MM.1S (cell line): ENCODE results near the gene PON2.

ENCODE experiments used
- DNase-seq: peaks from one replicate; pipeline ENCODE4 v3.0.0-alpha.2; 2015
- H2AFZ ChIP-seq: fragments of 300-600 bp; sonication (generic); 2 replicates; pipeline ENCODE4 v1.6.0; 2016; ENCODE audit warnings: antibody characterized with exemption, low read length
- H3F3A ChIP-seq: fragments of 300-600 bp; sonication (generic); 2 replicates; pipeline ENCODE4 v1.6.1; 2016; ENCODE audit warnings: mild to moderate bottlenecking, antibody characterized with exemption, low read length, moderate library complexity, mixed read lengths; ENCODE audit not compliant: insufficient read depth
- H3K27ac ChIP-seq: fragments of 300-600 bp; sonication (generic); 2 replicates; pipeline ENCODE4 v1.5.1; 2016; ENCODE audit warnings: mild to moderate bottlenecking, low read length
- H3K27me3 ChIP-seq: fragments of 300-600 bp; sonication (generic); replicated peaks from 2 replicates; pipeline ENCODE4 v1.6.0; 2016; ENCODE audit warnings: low read length; ENCODE audit not compliant: insufficient read depth
- H3K36me3 ChIP-seq: fragments of 300-600 bp; sonication (generic); replicated peaks from 2 replicates; pipeline ENCODE4 v1.6.1; 2016; ENCODE audit warnings: mild to moderate bottlenecking, low read length, mixed read lengths; ENCODE audit not compliant: insufficient read depth
- H3K4me1 ChIP-seq: fragments of 300-600 bp; sonication (generic); 2 replicates; pipeline ENCODE4 v1.6.1; 2016; ENCODE audit warnings: low read length, mixed read lengths
- H3K4me2 ChIP-seq: fragments of 300-600 bp; sonication (generic); 2 replicates; pipeline ENCODE4 v1.6.0; 2016; ENCODE audit warnings: low read depth, low read length
- H3K4me3 ChIP-seq: fragments of 300-600 bp; sonication (generic); 2 replicates; pipeline ENCODE4 v1.5.1; 2016; ENCODE audit warnings: low read length, mixed read lengths
- H3K79me2 ChIP-seq: fragments of 300-600 bp; sonication (generic); 2 replicates; pipeline ENCODE4 v1.6.1; 2016; ENCODE audit warnings: mixed run types, low read length, mixed read lengths
- H3K9ac ChIP-seq: fragments of 300-600 bp; sonication (generic); 2 replicates; pipeline ENCODE4 v1.6.1; 2016; ENCODE audit warnings: low read length, mixed read lengths
- H3K9me2 ChIP-seq: fragments of 300-600 bp; sonication (generic); replicated peaks from 2 replicates; pipeline ENCODE4 v1.6.1; 2016; ENCODE audit warnings: mild to moderate bottlenecking, low read length, mixed read lengths; ENCODE audit not compliant: insufficient read depth
- H3K9me3 ChIP-seq: fragments of 300-600 bp; sonication (generic); replicated peaks from 2 replicates; pipeline ENCODE4 v1.6.1; 2016; ENCODE audit warnings: mild to moderate bottlenecking, low read length, mixed read lengths; ENCODE audit not compliant: insufficient read depth
- H4K20me1 ChIP-seq: fragments of 300-600 bp; sonication (generic); 2 replicates; pipeline ENCODE4 v1.6.1; 2016; ENCODE audit warnings: mild to moderate bottlenecking, low read length, moderate library complexity, mixed read lengths; ENCODE audit not compliant: insufficient read depth
- EZH2 ChIP-seq: fragments of 300-600 bp; sonication (generic); optimal IDR thresholded peaks from 2 replicates; pipeline ENCODE3; 2017; ENCODE audit warnings: low read depth, mild to moderate bottlenecking, antibody characterized with exemption, low read length, mixed read lengths
- EZH2phosphoT487 ChIP-seq: fragments of 300-600 bp; sonication (generic); IDR thresholded peaks from 2 replicates; pipeline ENCODE4 v1.6.1; 2018; ENCODE audit warnings: antibody characterized with exemption, low read length
- TF ChIP-seq, protein P1 (sequence below): fragments of 300-600 bp; sonication (generic); IDR thresholded peaks from 2 replicates; pipeline ENCODE4 v1.5.1; 2016; ENCODE audit warnings: antibody characterized with exemption, low read length, mixed read lengths

The PON2 gene

DNA sequence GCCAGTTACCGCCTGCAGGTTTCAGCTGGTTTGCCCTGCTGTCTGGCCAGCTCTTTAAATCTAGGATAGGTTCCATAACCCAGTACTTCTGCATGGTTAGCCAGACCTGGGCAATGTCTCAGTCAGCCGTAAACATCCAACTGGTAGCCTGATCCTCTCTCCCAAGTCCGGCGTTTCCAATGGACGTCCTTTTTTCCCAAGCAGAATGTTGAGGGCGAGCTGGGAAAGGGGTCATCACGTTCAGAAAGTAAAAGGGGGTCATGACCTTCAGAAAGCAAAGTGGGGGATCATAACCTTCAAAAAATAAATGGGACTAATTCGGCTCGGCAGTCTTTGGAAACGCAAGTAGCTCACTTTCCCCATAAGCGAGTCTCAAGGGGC lies 39.1 kb downstream of the PON2 start:
- H3F3A ChIP-seq = no peaks in the 10 kb centered on the region
- no peaks in the 10 kb centered on the region for H4K20me1 ChIP-seq
- DNase-seq = no peak
- no peak overlapping the region for H2AFZ ChIP-seq
- H3K36me3 ChIP-seq = no peaks in the 10 kb centered on the region
- no peak overlapping the region for H3K4me3 ChIP-seq
- no peak overlapping the region for H3K9ac ChIP-seq
- no peak overlapping the region for H3K4me2 ChIP-seq
- H3K4me1 ChIP-seq = no peaks in the 10 kb centered on the region
- no peaks in the 10 kb centered on the region for H3K9me3 ChIP-seq
- H3K27ac ChIP-seq = no peak overlapping the region
- no peaks in the 10 kb centered on the region for H3K9me2 ChIP-seq
- no peaks in the 10 kb centered on the region for H3K27me3 ChIP-seq
- TF ChIP-seq, protein P1, sequence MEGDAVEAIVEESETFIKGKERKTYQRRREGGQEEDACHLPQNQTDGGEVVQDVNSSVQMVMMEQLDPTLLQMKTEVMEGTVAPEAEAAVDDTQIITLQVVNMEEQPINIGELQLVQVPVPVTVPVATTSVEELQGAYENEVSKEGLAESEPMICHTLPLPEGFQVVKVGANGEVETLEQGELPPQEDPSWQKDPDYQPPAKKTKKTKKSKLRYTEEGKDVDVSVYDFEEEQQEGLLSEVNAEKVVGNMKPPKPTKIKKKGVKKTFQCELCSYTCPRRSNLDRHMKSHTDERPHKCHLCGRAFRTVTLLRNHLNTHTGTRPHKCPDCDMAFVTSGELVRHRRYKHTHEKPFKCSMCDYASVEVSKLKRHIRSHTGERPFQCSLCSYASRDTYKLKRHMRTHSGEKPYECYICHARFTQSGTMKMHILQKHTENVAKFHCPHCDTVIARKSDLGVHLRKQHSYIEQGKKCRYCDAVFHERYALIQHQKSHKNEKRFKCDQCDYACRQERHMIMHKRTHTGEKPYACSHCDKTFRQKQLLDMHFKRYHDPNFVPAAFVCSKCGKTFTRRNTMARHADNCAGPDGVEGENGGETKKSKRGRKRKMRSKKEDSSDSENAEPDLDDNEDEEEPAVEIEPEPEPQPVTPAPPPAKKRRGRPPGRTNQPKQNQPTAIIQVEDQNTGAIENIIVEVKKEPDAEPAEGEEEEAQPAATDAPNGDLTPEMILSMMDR = no peak
- TF ChIP-seq EZH2phosphoT487 = no peak
- TF ChIP-seq EZH2 = no peak
- no peaks in the 10 kb centered on the region for H3K79me2 ChIP-seq

DNA sequence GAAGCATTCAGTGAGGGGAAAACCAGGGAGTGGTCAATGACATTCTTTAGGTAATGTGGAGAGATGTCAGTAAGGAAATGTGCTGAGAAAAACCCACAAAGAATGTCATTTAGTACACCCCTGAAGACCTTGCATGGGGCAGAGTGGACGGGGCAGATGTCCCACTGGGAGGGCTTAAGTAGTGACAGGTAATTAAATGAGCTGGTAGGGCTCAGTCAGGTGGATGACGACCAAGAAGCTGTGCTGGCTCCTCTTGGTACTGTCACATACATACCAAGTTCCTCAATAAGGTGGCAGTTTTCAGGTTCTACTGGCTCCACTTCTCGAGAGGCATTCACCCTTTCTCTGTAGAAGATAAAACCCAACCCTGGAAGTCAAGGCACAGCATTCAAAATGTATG lies 40.5 kb downstream of the PON2 start:
- Histone ChIP-seq H2AFZ (no peak overlapping the region), H3K79me2 (no peaks in the 10 kb centered on the region), H3K9ac (no peak overlapping the region), H3K36me3 (no peaks in the 10 kb centered on the region), H3K27me3 (no peaks in the 10 kb centered on the region), H3K9me2 (no peaks in the 10 kb centered on the region), H3K4me3 (no peak overlapping the region), H3K4me2 (no peak overlapping the region), H3K9me3 (no peaks in the 10 kb centered on the region), H3K4me1 (no peaks in the 10 kb centered on the region), H3F3A (no peaks in the 10 kb centered on the region), H4K20me1 (no peaks in the 10 kb centered on the region), H3K27ac (no peak overlapping the region)
- no peak for TF ChIP-seq EZH2
- no peak for TF ChIP-seq EZH2phosphoT487
- TF ChIP-seq, protein P1 = no peak
- no peak for DNase-seq

- H2AFZ ChIP-seq = no peak overlapping the region
- no peaks in the 10 kb centered on the region for H4K20me1 ChIP-seq
- no peak overlapping the region for H3K4me3 ChIP-seq
- H3K9ac ChIP-seq = no peak overlapping the region
- TF ChIP-seq, protein P1 = no peak
- TF ChIP-seq EZH2 (no peak), EZH2phosphoT487 (no peak)
- H3K27me3 ChIP-seq = no peaks in the 10 kb centered on the region
- no peaks in the 10 kb centered on the region for H3K79me2 ChIP-seq
- no peak for DNase-seq
- no peak overlapping the region for H3K4me2 ChIP-seq
- H3K9me2 ChIP-seq = no peaks in the 10 kb centered on the region
- no peaks in the 10 kb centered on the region for H3K4me1 ChIP-seq
- H3K9me3 ChIP-seq = no peaks in the 10 kb centered on the region
- H3F3A ChIP-seq = no peaks in the 10 kb centered on the region
- H3K27ac ChIP-seq = no peak overlapping the region
- no peaks in the 10 kb centered on the region for H3K36me3 ChIP-seq
Observed at GRCh38 chr7:95391761-95392160, 43.1 kb downstream of the PON2 start.
